H1 (cell line): ENCODE results near the gene SLC35D3. TPM values are rescaled to one million over a fixed set of nuclear protein-coding genes. Genes with fewer than 3 reads are reported as not detected.

Experiments
- CTCF ChIA-PET: fragments of 300-600 bp; sonication (Branson Sonifier 250); formaldehyde crosslinking; loops from one replicate; lab custom pipeline; 2021; ENCODE audit not compliant: partially characterized antibody; lab: Charles Lee
- POLR2A ChIA-PET: fragments of 300-600 bp; sonication (Branson Sonifier 250); formaldehyde crosslinking; loops from one replicate; lab custom pipeline; 2021; ENCODE audit warnings: inconsistent platforms; ENCODE audit not compliant: partially characterized antibody; lab: Charles Lee
- DNase-seq, 2 experiments: peaks; one replicate each; pipeline versions ENCODE4 v3.0.0 to v3.0.0-alpha.2; 2010 to 2022; ENCODE audit warnings: low spot score in 2 of 2, low read depth in 1 of 2, mixed read lengths in 1 of 2
- FAIRE-seq: peaks from 2 replicates; lab custom pipeline; 2011; peaks lifted over from hg19 to GRCh38; lab: Jason Lieb, UNC
- H2AFZ ChIP-seq: 2 replicates; pipeline ENCODE4 v1.8.1; 2012; ENCODE audit warnings: low read length, inconsistent platforms
- H2AK5ac ChIP-seq: 2 replicates; pipeline ENCODE4 v1.6.1; 2013; ENCODE audit warnings: low read depth, low read length
- H2BK120ac ChIP-seq: replicated peaks from 2 replicates; pipeline ENCODE3; 2013; ENCODE audit warnings: low read depth, low read length, inconsistent platforms
- H2BK12ac ChIP-seq: 2 replicates; pipeline ENCODE4 v1.6.1; 2013; ENCODE audit warnings: low read depth, low read length
- H2BK15ac ChIP-seq: 2 replicates; pipeline ENCODE4 v1.6.1; 2013; ENCODE audit warnings: low read length
- H2BK20ac ChIP-seq: 2 replicates; pipeline ENCODE4 v1.6.1; 2013; ENCODE audit warnings: low read length
- H2BK5ac ChIP-seq: 2 replicates; pipeline ENCODE4 v1.6.1; 2013; ENCODE audit warnings: low read depth, low read length
- H3K14ac ChIP-seq: 2 replicates; pipeline ENCODE4 v1.6.1; 2013; ENCODE audit warnings: inconsistent platforms; ENCODE audit not compliant: insufficient read length
- H3K18ac ChIP-seq: 2 replicates; pipeline ENCODE4 v1.6.1; 2013; ENCODE audit warnings: low read length; ENCODE audit errors: extremely low read depth
- H3K23ac ChIP-seq: 2 replicates; pipeline ENCODE4 v1.6.1; 2013; ENCODE audit warnings: inconsistent platforms; ENCODE audit not compliant: insufficient read length
- H3K23me2 ChIP-seq: 2 replicates; pipeline ENCODE4 v1.6.1; 2013; ENCODE audit warnings: low read depth, low read length
- H3K27ac ChIP-seq: 2 replicates; pipeline ENCODE4 v1.6.1; 2011; ENCODE audit warnings: low read depth, low read length, inconsistent platforms
- H3K27me3 ChIP-seq, 4 experiments: replicated peaks in 1 of 4; 1 replicate in 1 of 4; 2 replicates in 3 of 4; pipeline versions ENCODE4 v1.6.1 to v1.8.1; 2011 to 2013; ENCODE audit warnings: low read length in 3 of 4, mild to moderate bottlenecking in 3 of 4, inconsistent platforms in 2 of 4, mixed read lengths in 2 of 4, moderate library complexity in 1 of 4; ENCODE audit not compliant: control insufficient read depth in 3 of 4, insufficient read depth in 3 of 4; ENCODE audit errors: extremely low read depth in 1 of 4
- H3K36me3 ChIP-seq, 4 experiments: 2 replicates each; pipeline versions ENCODE4 v1.6.1 to v1.8.1; 2011 to 2013; ENCODE audit warnings: mild to moderate bottlenecking in 4 of 4, low read length in 3 of 4, moderate library complexity in 2 of 4, control low read depth in 1 of 4, inconsistent platforms in 1 of 4; ENCODE audit not compliant: insufficient read depth in 4 of 4, control insufficient read depth in 2 of 4
- H3K4ac ChIP-seq: replicated peaks from 2 replicates; pipeline ENCODE3; 2013; ENCODE audit warnings: low read length, low read depth, mixed read lengths, inconsistent platforms; ENCODE audit not compliant: insufficient read length
- H3K4me1 ChIP-seq, 4 experiments: replicated peaks in 1 of 4; 1 replicate in 1 of 4; 2 replicates in 3 of 4; pipeline versions ENCODE4 v1.6.1 to v1.8.1; 2011 to 2013; ENCODE audit warnings: low read length in 3 of 4, inconsistent platforms in 2 of 4, mixed read lengths in 1 of 4; ENCODE audit not compliant: insufficient read depth in 4 of 4, control insufficient read depth in 3 of 4
- H3K4me2 ChIP-seq, 2 experiments: 2 replicates each; pipeline versions ENCODE4 v1.6.1 to v1.8.1; 2011 to 2013; ENCODE audit warnings: low read depth in 2 of 2, low read length in 2 of 2, control low read depth in 1 of 2, inconsistent platforms in 1 of 2, mild to moderate bottlenecking in 1 of 2; ENCODE audit not compliant: insufficient read depth in 1 of 2
- H3K4me3 ChIP-seq, 4 experiments: fragments of 200-600, 300-600 bp in 1 of 4; sonication (generic), shearing (Covaris generic), sonication (Bioruptor Twin) in 1 of 4; 2 replicates each; pipeline versions ENCODE4 v1.5.1 to v1.8.1; 2011 to 2016; ENCODE audit warnings: low read length in 4 of 4, low read depth in 3 of 4, control low read depth in 2 of 4, inconsistent platforms in 2 of 4, mild to moderate bottlenecking in 2 of 4, mixed read lengths in 1 of 4, moderate library complexity in 1 of 4; ENCODE audit not compliant: insufficient read depth in 2 of 4; ENCODE audit errors: extremely low read depth in 1 of 4
- H3K56ac ChIP-seq: replicated peaks from 2 replicates; pipeline ENCODE3; 2013; ENCODE audit warnings: low read depth, mild to moderate bottlenecking, mixed read lengths, low read length, inconsistent platforms; ENCODE audit not compliant: insufficient read length
- H3K79me1 ChIP-seq: 2 replicates; pipeline ENCODE4 v1.6.1; 2013; ENCODE audit warnings: low read depth, low read length, control low read depth
- H3K79me2 ChIP-seq, 2 experiments: 2 replicates each; pipeline versions ENCODE4 v1.6.1 to v1.8.1; 2012 to 2013; ENCODE audit warnings: low read length in 2 of 2, mild to moderate bottlenecking in 2 of 2, inconsistent platforms in 1 of 2; ENCODE audit not compliant: insufficient read depth in 2 of 2, control insufficient read depth in 1 of 2
- H3K9ac ChIP-seq, 4 experiments: replicated peaks in 1 of 4; 1 replicate in 1 of 4; 2 replicates in 3 of 4; pipeline versions ENCODE4 v1.6.1 to v1.8.1; 2011 to 2013; ENCODE audit warnings: low read depth in 3 of 4, low read length in 3 of 4, control low read depth in 2 of 4, mild to moderate bottlenecking in 2 of 4, moderate library complexity in 2 of 4, inconsistent platforms in 1 of 4; ENCODE audit errors: extremely low read depth in 1 of 4
- H3K9me3 ChIP-seq, 2 experiments: 2 replicates each; pipeline versions ENCODE4 v1.6.1 to v1.8.1; 2012 to 2013; ENCODE audit warnings: mild to moderate bottlenecking in 2 of 2, moderate library complexity in 2 of 2, control low read depth in 1 of 2, inconsistent platforms in 1 of 2, low read depth in 1 of 2, low read length in 1 of 2, mixed read lengths in 1 of 2; ENCODE audit not compliant: insufficient read depth in 2 of 2
- H4K20me1 ChIP-seq, 2 experiments: replicated peaks in 1 of 2; 2 replicates each; pipeline versions ENCODE3 to v1.8.1; 2011 to 2013; ENCODE audit warnings: inconsistent platforms in 2 of 2, low read length in 2 of 2, mild to moderate bottlenecking in 1 of 2; ENCODE audit not compliant: insufficient read depth in 2 of 2, control insufficient read depth in 1 of 2
- H4K5ac ChIP-seq: 2 replicates; pipeline ENCODE4 v1.6.1; 2013; ENCODE audit warnings: low read length, low read depth, mixed read lengths, inconsistent platforms; ENCODE audit not compliant: insufficient read length
- H4K8ac ChIP-seq: 2 replicates; pipeline ENCODE4 v1.8.0; 2013; ENCODE audit warnings: mild to moderate bottlenecking, moderate library complexity, low read length, inconsistent platforms; ENCODE audit not compliant: insufficient read depth; ENCODE audit errors: extremely low read depth
- H4K91ac ChIP-seq: replicated peaks from 2 replicates; pipeline ENCODE3; 2013; ENCODE audit warnings: low read length, mixed read lengths, inconsistent platforms; ENCODE audit not compliant: insufficient read length
- CBX8 ChIP-seq: fragments of 300-800, 300-1000 bp; sonication (generic); IDR thresholded peaks from 2 replicates; pipeline ENCODE4 v1.7.1; 2016; ENCODE audit warnings: low read depth, low read length, borderline replicate concordance
- CHD2 ChIP-seq: IDR thresholded peaks from 2 replicates; pipeline ENCODE4 v1.6.1; 2012; ENCODE audit warnings: low read length, improper control_type of control experiment
- CTCF ChIP-seq, 3 experiments: IDR thresholded peaks; 1 replicate in 2 of 3; 2 replicates in 1 of 3; pipeline versions ENCODE4 v1.5.1 to v1.6.1; 2011; ENCODE audit warnings: low read length in 3 of 3, mild to moderate bottlenecking in 3 of 3, inconsistent platforms in 2 of 3, low read depth in 1 of 3, moderate library complexity in 1 of 3; ENCODE audit not compliant: insufficient read depth in 1 of 3; ENCODE audit errors: control extremely low read depth in 1 of 3
- EZH2 ChIP-seq: fragments of 200-600 bp; sonication (generic); IDR thresholded peaks from 2 replicates; pipeline ENCODE4 v1.7.1; 2012; ENCODE audit warnings: low read depth, mild to moderate bottlenecking, moderate library complexity, low read length, inconsistent platforms; ENCODE audit not compliant: severe bottlenecking
- FOSL1 ChIP-seq: IDR thresholded peaks from 2 replicates; pipeline ENCODE4 v1.6.1; 2011; ENCODE audit warnings: mild to moderate bottlenecking, low read depth, low read length, moderate library complexity; ENCODE audit not compliant: insufficient read depth
- JUN ChIP-seq: IDR thresholded peaks from 2 replicates; pipeline ENCODE4 v1.6.1; 2011; ENCODE audit warnings: low read depth, mild to moderate bottlenecking, improper control_type of control experiment, low read length
- KDM1A ChIP-seq: fragments of 200-600, 300-600 bp; sonication (generic); IDR thresholded peaks from 2 replicates; pipeline ENCODE4 v1.7.1; 2016; ENCODE audit warnings: mild to moderate bottlenecking, low read length, borderline replicate concordance
- MAFK ChIP-seq: IDR thresholded peaks from 2 replicates; pipeline ENCODE4 v1.6.1; 2012; ENCODE audit warnings: low read depth, mild to moderate bottlenecking, improper control_type of control experiment, low read length
- RNF2 ChIP-seq: fragments of 200-900, 300-1000 bp; sonication (generic); IDR thresholded peaks from 2 replicates; pipeline ENCODE4 v1.7.1; 2016; ENCODE audit warnings: borderline replicate concordance, low read depth, mild to moderate bottlenecking, antibody characterized with exemption, low read length; ENCODE audit not compliant: poor library complexity, severe bottlenecking; ENCODE audit errors: missing control alignments
- SP4 ChIP-seq: IDR thresholded peaks from 2 replicates; pipeline ENCODE4 v1.6.1; 2012; ENCODE audit warnings: low read length, inconsistent platforms
- ZNF274 ChIP-seq: IDR thresholded peaks from 2 replicates; pipeline ENCODE4 v1.7.0; 2012; ENCODE audit warnings: low read length, borderline replicate concordance; ENCODE audit errors: extremely low read depth
- WGBS, 2 experiments: shearing (Covaris generic) in 1 of 2; methylation state at CpG; one replicate each; pipeline versions ENCODE4 v1.1.6 to v1.1.7; 2013 to 2015; ENCODE audit warnings: low lambda C conversion rate in 2 of 2, mixed read lengths in 2 of 2, inconsistent platforms in 1 of 2, low coverage in 1 of 2, missing lambda C conversion rate in 1 of 2; ENCODE audit not compliant: insufficient replicate concordance in 2 of 2, insufficient coverage in 1 of 2, insufficient read length in 1 of 2; ENCODE audit errors: extremely low coverage in 1 of 2, missing lambda C conversion rate in 1 of 2; 5-methylcytosine and 5-hydroxymethylcytosine counted together
- polyA plus RNA-seq, 7 experiments: library from polyadenylated mRNA; depleted of rRNA in 3 of 7; stranded (reverse) in 5 of 7; unstranded in 2 of 7; fragments of >200 nt in 5 of 7; fragments of 200-250 nt in 2 of 7; gene quantifications; 1 replicate in 5 of 7; 2 replicates in 1 of 7; 4 replicates in 1 of 7; pipeline versions ENCODE4 v1.2.1 to v1.2.3, GENCODE V29; 2011 to 2013; ENCODE audit warnings: missing spikeins in 2 of 7, mixed read lengths in 2 of 7
- total RNA-seq: library from RNA; stranded (reverse); fragmentation: NEBNext Ultra II Directional; extraction: Animal tissue kit (Norgen Biotek cat#: 25700); gene quantifications from 2 replicates; pipeline ENCODE4 v1.2.1, GENCODE V29; 2021

The SLC35D3 gene
- total and polyA plus RNA-seq, 2 of the 8 experiments (the other 6 are each of a cell fraction or from before 2014, with no cell fraction given), result 0.27 to 0.39 TPM

GRCh38 chr6:136945072-136945471, 23.0 kb downstream of the SLC35D3 start:
- no peak overlapping the region for H2BK12ac ChIP-seq
- ChIA-PET CTCF (interaction anchor here (0.6 to 1.9 kb wide), 3 partner anchors 14 to 897 kb away, joined by 3 to 6 read pairs (median 3); no protein-coding TSS in a partner anchor), POLR2A (interaction anchor here (4.5 kb wide), 1 partner anchor 13 kb away, joined by 23 read pairs; no protein-coding TSS in a partner anchor)
- no peaks in the 10 kb centered on the region for H4K20me1 ChIP-seq
- no peak overlapping the region for H2AK5ac ChIP-seq
- no peak overlapping the region for H4K8ac ChIP-seq
- no peak overlapping the region for H4K5ac ChIP-seq
- no peak overlapping the region for H4K91ac ChIP-seq
- H3K23me2 ChIP-seq, result no peaks in the 10 kb centered on the region
- no peak overlapping the region for H3K14ac ChIP-seq
- no peak overlapping the region for H3K18ac ChIP-seq
- 86% methylated on average over 1 of the region's 1 CpG; no CpG with 5 or more reads in 1 of the 2 experiments for WGBS, 2 experiments
- no peak overlapping the region for H3K4me2 ChIP-seq
- no peak overlapping the region for H2AFZ ChIP-seq
- no peaks in the 10 kb centered on the region for H3K79me2 ChIP-seq
- no peaks in the 10 kb centered on the region; a peak in 1 of 7 replicates for H3K4me1 ChIP-seq
- no peak overlapping the region for H3K4ac ChIP-seq
- H2BK5ac ChIP-seq, result no peak overlapping the region
- H2BK15ac ChIP-seq, result no peak overlapping the region
- no peak for DNase-seq
- no peak overlapping the region for H2BK120ac ChIP-seq
- H3K27ac ChIP-seq, result no peak overlapping the region
- H3K23ac ChIP-seq, result no peak overlapping the region
- no peak overlapping the region for H2BK20ac ChIP-seq
- H3K4me3 ChIP-seq, result no peak overlapping the region
- no peaks in the 10 kb centered on the region for H3K27me3 ChIP-seq
- no peaks in the 10 kb centered on the region for H3K79me1 ChIP-seq
- no peaks in the 10 kb centered on the region for H3K36me3 ChIP-seq
- H3K9ac ChIP-seq, result no peak overlapping the region
- 0 out of 4 replicates have a peak, but pooled peaks cover 0 to 2% of the 10 kb centered on the region in 2 experiments for H3K9me3 ChIP-seq
- FAIRE-seq, result no peak
- no peak overlapping the region for H3K56ac ChIP-seq
- TF ChIP-seq CHD2, result no peak
- TF ChIP-seq ZNF274, result no peak
- TF ChIP-seq SP4, result no peak
- TF ChIP-seq RNF2, result no peak
- TF ChIP-seq FOSL1, result no peak
- TF ChIP-seq CBX8, result no peak
- TF ChIP-seq MAFK, result no peak
- TF ChIP-seq JUN, result no peak
- no peak for TF ChIP-seq KDM1A
- TF ChIP-seq EZH2, result no peak
- TF ChIP-seq CTCF (IDR thresholded peaks at IDR 0.05; ENCODE audit: control extremely low read depth in 1 of 3, insufficient read depth in 1 of 3, low read depth in 1 of 3, low read length in 3 of 3), result no peak
